Astrocyte of the hippocampus (primary cell): ENCODE data around the gene SLC6A12.

Source experiments
- DNase-seq: peaks from one replicate; pipeline ENCODE4 v3.0.0; 2011; ENCODE audit warnings: low read depth, low spot score

SLC6A12 gene

GRCh38 chr12:178829-179109 lies 35.2 kb downstream of the SLC6A12 start:
- no peak for DNase-seq

- DNase-seq: no peak
Measured at GRCh38 chr12:177980-178828, 35.8 kb downstream of the SLC6A12 start.

- DNase-seq: no peak
Measured at GRCh38 chr12:177336-177979, 36.5 kb downstream of the SLC6A12 start.

GRCh38 chr12:176321-177181 lies 37.4 kb downstream of the SLC6A12 start:
- DNase-seq: peak; percentile 56

- no peak for DNase-seq
Measured at GRCh38 chr12:175759-176158, 38.2 kb downstream of the SLC6A12 start.

GRCh38 chr12:175250-175649 lies 38.7 kb downstream of the SLC6A12 start:
- peak; percentile 52 for DNase-seq

- no peak for DNase-seq
Measured at GRCh38 chr12:174596-174995, 39.4 kb downstream of the SLC6A12 start.

- DNase-seq: no peak
Measured at GRCh38 chr12:174124-174523, 39.8 kb downstream of the SLC6A12 start.

GRCh38 chr12:172732-173161 lies 41.2 kb downstream of the SLC6A12 start:
- no peak for DNase-seq

- DNase-seq: no peak
Measured at GRCh38 chr12:171743-172676, 41.9 kb downstream of the SLC6A12 start.

- DNase-seq: no peak
Measured at GRCh38 chr12:171276-171675, 42.7 kb downstream of the SLC6A12 start.

- DNase-seq: no peak
Measured at GRCh38 chr12:170371-171225, 43.4 kb downstream of the SLC6A12 start.

GRCh38 chr12:169528-170370 lies 44.2 kb downstream of the SLC6A12 start:
- DNase-seq: no peak

- DNase-seq: no peak
Measured at GRCh38 chr12:168763-169525, 45.0 kb downstream of the SLC6A12 start.

GRCh38 chr12:167959-168600 lies 45.9 kb downstream of the SLC6A12 start:
- DNase-seq: no peak

GRCh38 chr12:166425-167075 lies 47.4 kb downstream of the SLC6A12 start:
- no peak for DNase-seq

GRCh38 chr12:165862-166368 lies 48.0 kb downstream of the SLC6A12 start:
- no peak for DNase-seq
